ENCODE measurements around the gene STRADA. TPM values are rescaled to one million over a fixed set of nuclear protein-coding genes. Genes with fewer than 3 reads are reported as not detected.

The STRADA gene
- total and polyA plus RNA-seq, 9 of the 15 experiments (the other 6 are each of a cell fraction or from before 2014, with no cell fraction given): 6.6 to 33.0 (median 20.5) TPM

GRCh38 chr17:63706336-63707082, 35.1 kb downstream of the STRADA start:
- Histone ChIP-seq H3K9me1 (ENCODE audit: control insufficient read depth, insufficient read depth, low read length) (no peaks in the 10 kb centered on the region), H3K4me1 (replicated peaks in 1 of 2; ENCODE audit: control insufficient read depth in 2 of 2, insufficient read depth in 2 of 2, low read length in 2 of 2) (no peaks in the 10 kb centered on the region; a peak in 2 of 5 replicates), H3K36me3 (ENCODE audit: control insufficient read depth, insufficient read depth, low read length) (peaks cover 30% of the 10 kb centered on the region; the same call in 2 of the 3 replicates), H2AFZ (ENCODE audit: low read depth, low read length) (no peak overlapping the region), H4K20me1 (replicated peaks; ENCODE audit: control insufficient read depth, insufficient read depth, low read length) (no peaks in the 10 kb centered on the region; the same call in 1 of the 2 replicates), H3K79me2 (ENCODE audit: control insufficient read depth, insufficient read depth, low read length) (no peaks in the 10 kb centered on the region), H3K9me3 (replicated peaks; ENCODE audit: control insufficient read depth, insufficient read depth, low read depth, low read length) (no peaks in the 10 kb centered on the region), H3K4me3 (no peak overlapping the region), H3K27ac (ENCODE audit: extremely low read depth, low read depth, low read length) (no peak overlapping the region), H3K27me3 (ENCODE audit: control insufficient read depth in 2 of 2, insufficient read depth in 2 of 2, low read length in 2 of 2) (no peaks in the 10 kb centered on the region), H3K4me2 (ENCODE audit: insufficient read depth, low read length) (no peak overlapping the region), H3K9ac (ENCODE audit: insufficient read depth in 1 of 2, low read depth in 2 of 2, low read length in 2 of 2) (no peak overlapping the region)
- DNase-seq (ENCODE audit: extremely low read depth in 1 of 4, low spot score in 3 of 4) (no peak), FAIRE-seq (no peak), ATAC-seq (no peak)
- BruUV-seq (replicated peaks): no TSS peak
- intact Hi-C loops (cut with micrococcal nuclease): no loop called here
- in situ Hi-C loops (cut with MboI): no loop called here
- POLR2A ChIA-PET: interaction anchor here (0.6 to 0.8 kb wide), 3 partner anchors 8 to 40 kb away, joined by 3 to 6 read pairs (median 3); no protein-coding TSS in a partner anchor
- 79% methylated on average over 7 of the region's 7 CpGs for WGBS (ENCODE audit: insufficient coverage, low coverage, missing lambda C conversion rate)
- CTCF ChIA-PET (ENCODE audit: low intra/inter-chr PET ratio): no interaction called here
- no peak for TF ChIP-seq TARDBP (IDR thresholded peaks at IDR 0.05)
- no peak for TF ChIP-seq POLR2B (IDR thresholded peaks at IDR 0.05; ENCODE audit: low read depth, partially characterized antibody)
- TF ChIP-seq RFX1 (IDR thresholded peaks at IDR 0.05): no peak
- TF ChIP-seq BCLAF1 (IDR thresholded peaks at IDR 0.05; ENCODE audit: borderline replicate concordance in 1 of 2, control insufficient read depth in 1 of 2, low read depth in 2 of 2, low read length in 1 of 2): no peak

All from K562 (cell line).